GM12872 (cell line): ENCODE results near the gene HPDL.

Experiments
- TF ChIP-seq, protein P1 (sequence below): IDR thresholded peaks from 3 replicates; pipeline ENCODE4 v1.5.1; 2011; ENCODE audit warnings: low read depth, mild to moderate bottlenecking, low read length, moderate library complexity; ENCODE audit not compliant: insufficient read depth

Gene HPDL

DNA sequence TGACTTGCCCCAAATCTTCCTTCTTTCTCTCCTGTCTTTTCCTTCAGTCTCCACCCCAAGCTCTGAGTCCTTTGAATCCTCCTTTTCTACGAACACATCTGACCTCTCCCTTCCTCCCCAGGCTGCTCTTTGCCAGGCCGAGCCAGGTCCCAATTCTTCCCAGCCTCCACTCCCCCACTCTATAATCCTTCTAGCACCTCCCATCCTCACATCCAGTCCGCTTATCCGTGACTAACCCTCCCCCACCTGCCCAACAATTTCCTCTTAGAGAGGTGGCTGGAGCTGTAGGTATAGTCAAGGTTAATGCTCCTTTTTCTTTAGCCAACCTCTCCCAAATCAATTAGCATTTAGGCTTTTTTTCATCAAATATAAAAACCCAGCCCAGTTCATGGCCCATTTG is 9.5 kb upstream of the HPDL start:
- TF ChIP-seq, protein P1, sequence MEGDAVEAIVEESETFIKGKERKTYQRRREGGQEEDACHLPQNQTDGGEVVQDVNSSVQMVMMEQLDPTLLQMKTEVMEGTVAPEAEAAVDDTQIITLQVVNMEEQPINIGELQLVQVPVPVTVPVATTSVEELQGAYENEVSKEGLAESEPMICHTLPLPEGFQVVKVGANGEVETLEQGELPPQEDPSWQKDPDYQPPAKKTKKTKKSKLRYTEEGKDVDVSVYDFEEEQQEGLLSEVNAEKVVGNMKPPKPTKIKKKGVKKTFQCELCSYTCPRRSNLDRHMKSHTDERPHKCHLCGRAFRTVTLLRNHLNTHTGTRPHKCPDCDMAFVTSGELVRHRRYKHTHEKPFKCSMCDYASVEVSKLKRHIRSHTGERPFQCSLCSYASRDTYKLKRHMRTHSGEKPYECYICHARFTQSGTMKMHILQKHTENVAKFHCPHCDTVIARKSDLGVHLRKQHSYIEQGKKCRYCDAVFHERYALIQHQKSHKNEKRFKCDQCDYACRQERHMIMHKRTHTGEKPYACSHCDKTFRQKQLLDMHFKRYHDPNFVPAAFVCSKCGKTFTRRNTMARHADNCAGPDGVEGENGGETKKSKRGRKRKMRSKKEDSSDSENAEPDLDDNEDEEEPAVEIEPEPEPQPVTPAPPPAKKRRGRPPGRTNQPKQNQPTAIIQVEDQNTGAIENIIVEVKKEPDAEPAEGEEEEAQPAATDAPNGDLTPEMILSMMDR: no peak

DNA sequence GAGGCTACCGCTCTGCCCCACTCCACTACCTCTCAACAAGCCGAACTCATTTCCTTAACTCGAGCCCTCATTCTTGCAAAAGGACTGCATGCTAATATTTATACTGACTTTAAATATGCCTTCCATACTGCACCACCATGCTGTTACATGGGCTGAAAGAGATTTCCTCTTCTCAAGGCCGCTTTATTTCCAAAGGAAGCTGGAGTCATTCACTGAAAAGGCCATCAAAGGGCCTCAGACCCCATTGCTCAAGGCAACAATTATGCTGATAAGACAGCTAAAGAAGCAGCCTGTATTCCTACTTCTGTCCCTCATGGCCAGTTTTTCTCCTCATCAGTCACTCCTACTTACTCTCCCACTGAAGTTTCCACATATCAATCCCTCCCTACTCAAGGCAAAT is 6.9 kb upstream of the HPDL start:
- TF ChIP-seq, protein P1: no peak

DNA sequence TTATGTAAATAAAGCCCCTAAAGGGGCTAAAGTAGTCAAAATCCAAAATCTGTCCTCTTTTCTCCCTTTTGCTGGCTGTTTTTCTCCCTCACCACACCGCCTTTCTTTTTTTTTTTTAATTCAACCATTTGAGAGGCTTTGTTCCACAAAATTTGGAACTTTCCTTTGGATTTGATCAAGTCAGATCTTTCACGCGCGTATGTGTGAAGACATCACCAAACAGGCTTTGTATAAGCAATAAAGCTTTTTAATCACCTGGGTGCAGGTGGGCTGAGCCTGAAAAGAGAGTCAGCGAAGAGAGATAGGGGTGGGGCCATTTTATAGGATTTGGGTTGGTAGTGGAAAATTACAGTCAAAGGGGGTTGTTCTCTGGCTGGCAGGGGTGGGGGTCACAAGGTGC is 5.3 kb upstream of the HPDL start:
- TF ChIP-seq, protein P1: no peak

DNA sequence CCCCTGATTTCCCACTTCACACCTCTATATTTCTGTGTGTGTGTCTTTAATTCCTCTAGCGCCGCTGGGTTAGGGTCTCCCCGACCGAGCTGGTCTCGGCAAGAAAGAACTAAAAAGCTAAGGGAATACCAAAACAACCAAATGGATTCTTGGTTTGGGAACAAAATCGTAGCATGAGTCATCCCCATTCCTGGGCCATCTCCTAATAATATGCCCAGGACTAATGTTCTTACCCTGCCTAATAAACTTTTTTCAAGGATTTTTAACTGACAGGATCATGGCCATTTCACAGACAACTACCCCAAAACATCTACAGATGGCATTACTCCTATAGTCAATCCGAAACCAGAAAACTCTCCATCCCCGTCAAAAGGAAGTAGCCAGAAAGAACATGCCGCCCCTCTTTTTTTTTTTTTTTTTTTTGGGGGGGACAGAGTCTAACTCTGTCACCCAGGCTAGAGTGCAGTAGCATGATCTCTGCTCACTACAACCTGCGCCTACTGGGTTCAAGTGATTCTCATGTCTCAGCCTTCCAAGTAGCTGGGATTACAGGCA is 4.1 kb upstream of the HPDL start:
- TF ChIP-seq, protein P1: no peak

DNA sequence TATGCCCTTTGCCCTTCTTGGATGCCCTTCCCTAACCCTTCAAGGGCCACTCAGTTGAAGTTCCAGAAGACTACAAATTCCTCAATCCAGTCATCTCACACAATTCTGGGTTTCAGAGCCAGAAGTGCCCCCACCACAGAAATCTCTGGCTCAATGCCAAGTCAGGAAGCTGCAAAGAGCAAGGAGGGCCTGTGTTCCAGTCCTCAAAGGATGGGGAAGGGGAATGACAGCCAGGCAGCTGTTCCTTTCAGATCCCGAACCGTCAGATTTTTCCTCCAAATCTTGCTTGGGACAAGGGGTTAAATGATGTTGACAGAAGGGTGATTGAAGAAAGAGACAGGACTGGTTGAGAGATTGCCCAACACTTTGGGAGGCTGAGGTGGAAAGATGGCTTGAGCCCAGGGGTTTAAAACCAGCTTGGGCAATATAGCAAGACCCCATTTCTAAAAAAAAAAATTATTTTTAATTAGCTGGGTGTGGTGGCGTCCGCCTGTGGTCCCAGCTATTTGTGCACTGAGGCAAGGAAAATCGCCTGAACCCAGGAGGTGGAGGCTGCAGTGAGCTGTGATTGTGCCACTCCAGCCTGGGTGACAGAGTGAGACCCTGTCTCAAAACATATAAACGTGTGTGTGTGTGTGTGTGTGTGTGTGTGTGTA is 716 bp upstream of the HPDL start:
- TF ChIP-seq, protein P1: no peak

DNA sequence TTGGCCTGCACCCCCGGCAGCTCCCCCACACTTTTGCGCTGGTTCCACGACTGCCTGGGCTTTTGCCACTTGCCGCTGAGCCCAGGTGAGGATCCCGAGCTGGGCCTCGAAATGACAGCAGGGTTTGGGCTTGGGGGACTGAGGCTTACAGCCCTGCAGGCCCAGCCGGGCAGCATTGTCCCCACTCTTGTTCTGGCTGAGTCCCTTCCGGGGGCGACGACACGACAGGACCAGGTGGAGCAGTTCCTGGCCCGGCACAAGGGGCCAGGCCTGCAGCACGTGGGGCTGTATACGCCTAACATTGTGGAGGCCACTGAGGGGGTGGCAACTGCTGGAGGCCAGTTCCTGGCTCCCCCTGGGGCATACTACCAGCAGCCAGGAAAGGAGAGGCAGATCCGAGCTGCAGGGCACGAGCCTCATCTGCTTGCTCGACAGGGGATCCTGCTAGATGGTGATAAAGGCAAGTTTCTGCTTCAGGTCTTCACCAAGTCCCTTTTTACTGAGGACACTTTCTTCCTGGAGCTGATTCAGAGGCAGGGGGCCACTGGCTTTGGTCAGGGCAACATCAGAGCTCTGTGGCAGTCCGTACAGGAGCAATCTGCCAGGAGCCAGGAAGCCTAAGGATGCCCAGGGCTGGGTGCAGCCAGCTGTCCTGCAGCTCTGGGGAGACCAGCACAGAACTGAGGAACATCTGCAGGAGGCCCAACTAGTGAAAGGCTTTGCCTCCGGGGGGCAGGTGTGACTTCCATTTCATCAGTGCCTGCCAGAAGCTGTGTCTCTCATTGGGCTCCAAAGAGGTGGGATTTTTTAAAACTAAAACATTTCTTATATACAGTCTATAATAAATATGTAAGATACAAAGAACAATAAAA is 1.2 kb downstream of the HPDL start:
- TF ChIP-seq, protein P1: no peak

DNA sequence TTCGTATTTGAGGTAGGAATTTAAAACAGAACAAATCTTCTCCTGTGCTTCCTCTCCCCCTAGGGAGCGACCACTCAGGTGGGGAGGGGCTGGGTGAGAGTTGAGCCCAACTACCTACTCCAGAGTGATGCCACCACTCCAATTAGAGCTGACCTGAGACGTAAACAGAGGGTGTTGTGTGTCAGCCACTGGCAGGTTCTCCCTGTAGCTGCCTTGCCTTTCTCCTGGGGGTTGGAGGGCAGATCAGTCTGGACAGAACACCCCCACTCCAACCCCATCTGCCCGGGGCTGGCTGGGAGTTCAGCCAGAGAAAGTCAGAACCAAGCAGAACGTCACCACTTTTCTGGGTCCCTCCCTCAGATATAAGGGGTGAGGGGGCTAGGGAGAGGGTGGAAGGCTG is 2.0 kb downstream of the HPDL start:
- TF ChIP-seq, protein P1: no peak
